ENCODE measurements around the gene LONP1. TPM values are rescaled to one million over a fixed set of nuclear protein-coding genes. Genes with fewer than 3 reads are reported as not detected.

The LONP1 gene
- total RNA-seq, 1 experiment from 2014 or later, result 113 TPM

GRCh38 chr19:5690955-5691821, 28.8 kb downstream of the LONP1 start:
- Histone ChIP-seq H4K91ac (ENCODE audit: insufficient read length, low read depth, low read length) (no peak overlapping the region), H3K27me3 (ENCODE audit: insufficient read depth, low read length) (no peaks in the 10 kb centered on the region), H2AFZ (ENCODE audit: low read length) (no peak overlapping the region), H3K56ac (ENCODE audit: insufficient read length, low read depth, low read length) (no peak overlapping the region), H3K14ac (ENCODE audit: insufficient read depth, low read length) (no peak overlapping the region), H3K27ac (ENCODE audit: insufficient read length, low read depth, low read length) (no peak overlapping the region), H2AK5ac (ENCODE audit: insufficient read length, low read length) (no peak overlapping the region), H3K23me2 (ENCODE audit: insufficient read length, low read depth, low read length, poor library complexity, severe bottlenecking) (peaks cover 5% of the 10 kb centered on the region), H4K5ac (ENCODE audit: insufficient read length, low read depth, low read length) (no peak overlapping the region), H3T11ph (ENCODE audit: low read length) (no peak overlapping the region), H3K4ac (ENCODE audit: low read depth, low read length) (no peak overlapping the region), H2BK12ac (ENCODE audit: insufficient read length, low read depth, low read length) (no peak overlapping the region), H2BK5ac (ENCODE audit: insufficient read length, low read length) (no peak overlapping the region), H3K4me1 (ENCODE audit: insufficient read depth, low read length) (no peaks in the 10 kb centered on the region), H2BK120ac (ENCODE audit: low read depth, low read length, poor library complexity, severe bottlenecking) (no peak overlapping the region), H3K9me3 (ENCODE audit: control insufficient read depth, low read depth, low read length) (no peaks in the 10 kb centered on the region), H3K79me1 (ENCODE audit: insufficient read depth, low read depth, low read length, poor library complexity, severe bottlenecking) (no peaks in the 10 kb centered on the region), H3K79me2 (ENCODE audit: insufficient read depth, low read length) (peaks cover 14% of the 10 kb centered on the region; the same call in 1 of the 2 replicates), H4K8ac (replicated peaks; ENCODE audit: insufficient read length, low read depth, low read length) (no peak overlapping the region), H3K18ac (ENCODE audit: insufficient read length, low read depth, low read length) (no peak overlapping the region), H3K23ac (ENCODE audit: insufficient read length, low read depth, low read length) (no peak overlapping the region), H2BK15ac (ENCODE audit: low read depth, low read length) (no peak overlapping the region), H3K4me2 (ENCODE audit: insufficient read depth, insufficient read length, low read length) (peak overlapping the region; percentile 54), H3K9ac (ENCODE audit: extremely low read depth, insufficient read length, low read length) (peak overlapping the region; percentile 98), H4K20me1 (ENCODE audit: control insufficient read depth, insufficient read depth, insufficient read length) (no peaks in the 10 kb centered on the region), H2BK20ac (ENCODE audit: low read depth, low read length, poor library complexity, severe bottlenecking) (no peak overlapping the region)
- Mint-ChIP-seq H3K27ac (peak overlapping the region; percentile 96 to 99 (median 99)), H3K36me3 (ENCODE audit: insufficient read depth in 1 of 3, low read depth in 3 of 3) (peaks cover 31 to 52% (median 40%) of the 10 kb centered on the region in 3 experiments), H3K9me3 (peaks cover 5 to 6% of the 10 kb centered on the region in 2 experiments; a peak in 2 of 5 replicates), H3K4me3 (peak overlapping the region; percentile 98 to 100), H3K27me3 (ENCODE audit: low read depth) (peaks cover 9% of the 10 kb centered on the region), H3K4me1 (peaks cover 4 to 9% of the 10 kb centered on the region in 2 experiments)
- peak; percentile 37 for DNase-seq
- WGBS (ENCODE audit: extremely low coverage, insufficient read length, low lambda C conversion rate), result no CpG with 5 or more reads among the region's 54 CpGs
- no peak for TF ChIP-seq CTCF (conservative IDR thresholded peaks at IDR 0.05)
